VCaP (cell line): ENCODE data around the gene ZNF521.
A peak's percentile ranks its signal among the peaks of the same experiment; 100 is the strongest.

Source experiments
- H3K27ac ChIP-seq: fragments of 450-650 bp; 2 replicates; pipeline ENCODE4 v1.5.1; 2017
- CTCF ChIP-seq: fragments of 450-650 bp; conservative IDR thresholded peaks from 2 replicates; pipeline ENCODE4 v1.5.1; 2017; ENCODE audit warnings: mild to moderate bottlenecking, moderate library complexity

Gene ZNF521

GRCh38 chr18:25062720-25063119, 289.2 kb downstream of the ZNF521 start:
- peak; percentile 52 for TF ChIP-seq CTCF
- H3K27ac ChIP-seq = no peak overlapping the region

- no peak for TF ChIP-seq CTCF
- no peak overlapping the region for H3K27ac ChIP-seq
These were observed 290.6 kb downstream of the ZNF521 start for GRCh38 chr18:25061395-25061794.

DNA sequence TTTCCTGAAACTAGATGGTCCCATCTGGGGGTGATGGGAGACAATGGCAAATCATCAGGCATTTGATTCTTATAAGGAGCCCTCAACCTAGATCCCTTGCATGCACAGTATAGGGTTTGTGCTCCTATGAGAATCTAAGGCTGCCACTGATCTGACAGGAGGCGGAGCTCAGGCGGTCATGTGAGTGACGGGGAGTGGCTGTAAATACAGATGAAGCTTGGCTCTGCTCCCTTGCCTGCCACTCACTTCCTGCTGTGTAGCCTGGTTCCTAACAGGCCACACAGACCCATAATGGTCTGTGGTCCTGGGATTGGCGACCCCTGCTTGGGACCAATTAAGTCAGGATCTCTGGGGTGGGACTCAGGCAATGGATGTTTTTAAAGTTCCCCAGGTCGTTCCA, 293.4 kb downstream of the ZNF521 start:
- TF ChIP-seq CTCF = no peak
- no peak overlapping the region for H3K27ac ChIP-seq

DNA sequence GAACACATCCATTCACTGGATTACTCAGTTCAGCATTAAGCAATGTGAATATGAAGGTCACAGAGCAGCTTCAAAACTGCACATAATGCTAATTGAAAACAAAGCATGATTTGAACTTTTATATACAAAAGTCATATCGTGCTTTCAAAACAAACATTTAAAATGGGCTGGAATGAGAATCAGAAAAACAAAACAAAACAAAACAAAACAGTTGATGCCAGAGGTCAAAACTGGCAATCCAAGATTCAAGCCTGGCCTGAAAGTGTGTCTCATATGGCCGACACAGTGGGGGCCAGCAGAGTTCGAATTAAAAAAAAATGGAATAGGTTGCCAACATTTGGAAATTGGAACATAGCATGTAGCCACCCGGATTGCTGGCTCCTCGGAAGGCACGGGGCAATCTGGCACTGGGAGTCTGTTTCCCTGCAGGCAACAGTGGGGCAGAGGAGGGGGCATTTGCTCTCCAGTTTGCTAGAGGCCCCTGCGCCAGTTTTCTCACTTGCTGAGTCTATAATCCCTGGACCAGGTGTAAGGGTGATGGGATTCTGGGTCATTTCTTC, 294.4 kb downstream of the ZNF521 start:
- TF ChIP-seq CTCF = no peak
- H3K27ac ChIP-seq = no peak overlapping the region

- no peak overlapping the region for H3K27ac ChIP-seq
- no peak for TF ChIP-seq CTCF
These were observed 295.5 kb downstream of the ZNF521 start for GRCh38 chr18:25056429-25056828.

DNA sequence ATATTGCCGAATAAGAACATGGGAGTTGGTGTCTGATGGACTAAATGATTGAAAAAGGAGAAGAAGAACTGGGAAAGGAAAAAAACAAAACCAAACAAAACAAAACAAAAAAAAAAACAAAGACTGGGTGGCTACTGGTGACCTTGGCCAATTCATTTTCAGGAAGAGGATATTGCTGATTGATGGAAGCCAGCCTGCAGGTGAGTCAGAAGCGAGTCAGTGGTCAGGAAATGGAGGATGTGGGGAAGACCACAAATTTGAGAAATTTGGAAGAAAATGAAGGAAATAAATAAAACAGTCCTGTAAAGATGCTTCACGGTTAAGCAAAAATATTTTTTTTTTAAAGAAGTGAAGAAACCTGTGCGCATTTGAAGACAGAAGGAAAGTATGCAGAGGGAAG, 296.9 kb downstream of the ZNF521 start:
- H3K27ac ChIP-seq = no peak overlapping the region

DNA sequence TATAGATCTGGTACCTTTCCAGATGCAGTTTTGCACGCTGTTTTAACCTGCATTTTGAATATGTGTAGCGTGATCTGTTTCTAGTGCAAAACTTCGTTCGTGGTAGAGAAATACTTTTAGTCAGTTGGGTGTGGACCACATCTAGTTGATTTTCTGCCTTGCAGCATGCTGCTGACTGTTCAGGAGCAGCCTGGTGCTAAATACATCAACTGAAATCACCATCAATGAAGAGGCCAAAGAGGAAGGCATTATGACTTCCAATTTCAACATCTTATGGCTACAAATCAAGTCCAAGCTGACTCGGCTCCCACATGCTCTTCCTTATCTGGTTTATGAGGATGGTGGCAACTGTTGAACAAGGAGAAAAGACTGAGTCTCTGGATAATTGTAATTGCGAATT, 298.5 kb downstream of the ZNF521 start:
- TF ChIP-seq CTCF = no peak
- H3K27ac ChIP-seq = no peak overlapping the region

More for the DNA sequence above, 296.9 kb downstream of the ZNF521 start:
- TF ChIP-seq CTCF = no peak
